A673 (cell line): ENCODE data around the gene ARF4. TPM values are rescaled to one million over a fixed set of nuclear protein-coding genes. Genes with fewer than 3 reads are reported as not detected.
"Not testable (repeated sequence)": the region's sequence is repeated elsewhere in the genome, so short reads cannot be mapped to it uniquely, and the experiment has no call there.

ENCODE experiments used
- BruUV-seq: library from RNA; stranded (reverse); fragments of 400-500 nt; replicated peaks from 2 replicates; lab custom pipeline; 2021; lab: Mats Ljungman, UMichigan
- CTCF ChIA-PET: fragments of 300-600 bp; sonication (Branson Sonifier 250); formaldehyde crosslinking; loops from one replicate; lab custom pipeline; 2022; ENCODE audit warnings: antibody characterized with exemption; lab: Charles Lee
- POLR2A ChIA-PET: fragments of 300-600 bp; sonication (Branson Sonifier 250); formaldehyde crosslinking; loops from one replicate; lab custom pipeline; 2022; ENCODE audit warnings: antibody characterized with exemption; ENCODE audit not compliant: low non-redundant PET; lab: Charles Lee
- DNase-seq: peaks from one replicate; pipeline ENCODE4 v3.0.0-alpha.2; 2015; ENCODE audit warnings: low spot score
- H3K27ac ChIP-seq: fragments of 200-600 bp; sonication (generic); 2 replicates; pipeline ENCODE4 v1.5.1; 2016; ENCODE audit warnings: mixed run types, low read depth, mild to moderate bottlenecking, mixed read lengths, antibody characterized with exemption, low read length; ENCODE audit not compliant: poor library complexity, severe bottlenecking
- H3K27me3 ChIP-seq: fragments of 200-600 bp; sonication (generic); replicated peaks from 2 replicates; pipeline ENCODE4 v1.6.1; 2017; ENCODE audit warnings: mixed run types, low read depth, mild to moderate bottlenecking, mixed read lengths, antibody characterized with exemption, low read length; ENCODE audit not compliant: insufficient read depth, poor library complexity
- H3K36me3 ChIP-seq: fragments of 200-600 bp; sonication (generic); 2 replicates; pipeline ENCODE4 v1.6.1; 2016; ENCODE audit warnings: mixed run types, mild to moderate bottlenecking, mixed read lengths, antibody characterized with exemption, low read length; ENCODE audit not compliant: insufficient read depth, poor library complexity, severe bottlenecking
- H3K4me1 ChIP-seq: fragments of 200-600 bp; sonication (generic); 2 replicates; pipeline ENCODE4 v1.6.1; 2017; ENCODE audit warnings: mixed run types, mild to moderate bottlenecking, mixed read lengths, antibody characterized with exemption, low read length; ENCODE audit not compliant: insufficient read depth, poor library complexity, severe bottlenecking
- H3K4me3 ChIP-seq: fragments of 200-600 bp; sonication (generic); 2 replicates; pipeline ENCODE4 v1.5.1; 2016; ENCODE audit warnings: low read depth, mixed run types, mild to moderate bottlenecking, mixed read lengths, low read length; ENCODE audit not compliant: poor library complexity, severe bottlenecking
- H3K9me3 ChIP-seq: fragments of 200-600 bp; sonication (generic); 2 replicates; pipeline ENCODE4 v1.6.1; 2016; ENCODE audit warnings: mixed run types, low read depth, mild to moderate bottlenecking, mixed read lengths, antibody characterized with exemption, low read length; ENCODE audit not compliant: poor library complexity, severe bottlenecking
- CTCF ChIP-seq: fragments of 300-800, 200-600 bp; sonication (generic); conservative IDR thresholded peaks from 2 replicates; pipeline ENCODE4 v1.5.1; 2017; ENCODE audit warnings: low read depth, mild to moderate bottlenecking, antibody characterized with exemption, low read length, moderate library complexity, mixed read lengths
- EZH2 ChIP-seq: fragments of 200-600 bp; sonication (generic); IDR thresholded peaks from 2 replicates; pipeline ENCODE4 v1.6.1; 2017; ENCODE audit warnings: borderline replicate concordance, low read depth, mild to moderate bottlenecking, mixed read lengths, antibody characterized with exemption, low read length; ENCODE audit not compliant: poor library complexity, severe bottlenecking
- intact Hi-C: fragments of 100-400 bp; cut with micrococcal nuclease; formaldehyde crosslinking; loops from one replicate; pipeline ENCODE4 v1.10.0; 2022; ENCODE audit not compliant: unreplicated experiment
- total RNA-seq: library from RNA; stranded (reverse); gene quantifications from 2 replicates; pipeline ENCODE4 v1.2.3, GENCODE V29; 2021

The ARF4 gene
- total RNA-seq, 1 experiment from 2014 or later, result 82.2 TPM

GRCh38 chr3:57622362-57622761, 25.2 kb upstream of the ARF4 start:
- CTCF ChIA-PET, result no interaction called here
- H3K9me3 ChIP-seq, result no peaks in the 10 kb centered on the region
- no peak overlapping the region for H3K4me3 ChIP-seq
- intact Hi-C loops, result no loop called here
- H3K4me1 ChIP-seq, result no peaks in the 10 kb centered on the region
- peaks cover under 1% of the 10 kb centered on the region for H3K36me3 ChIP-seq
- no peaks in the 10 kb centered on the region for H3K27me3 ChIP-seq
- TF ChIP-seq EZH2, result no peak
- TF ChIP-seq CTCF, result no peak
- BruUV-seq, result no TSS peak
- no peak for DNase-seq
- POLR2A ChIA-PET, result no interaction called here
- H3K27ac ChIP-seq, result no peak overlapping the region

- Histone ChIP-seq H3K36me3 (no peaks in the 10 kb centered on the region), H3K4me3 (no peak overlapping the region), H3K4me1 (no peaks in the 10 kb centered on the region), H3K9me3 (no peaks in the 10 kb centered on the region), H3K27ac (no peak overlapping the region), H3K27me3 (no peaks in the 10 kb centered on the region)
- intact Hi-C loops, result no loop called here
- no peak for DNase-seq
- no peak for TF ChIP-seq CTCF
- TF ChIP-seq EZH2, result no peak
- BruUV-seq, result no TSS peak
- POLR2A ChIA-PET, result no interaction called here
- CTCF ChIA-PET, result no interaction called here
These were observed 20.6 kb upstream of the ARF4 start for GRCh38 chr3:57617739-57618138.

GRCh38 chr3:57616233-57616632, 19.1 kb upstream of the ARF4 start:
- no peaks in the 10 kb centered on the region for H3K36me3 ChIP-seq
- no peak overlapping the region for H3K4me3 ChIP-seq
- DNase-seq, result no peak
- no peaks in the 10 kb centered on the region for H3K4me1 ChIP-seq
- no peak overlapping the region for H3K27ac ChIP-seq
- intact Hi-C loops, result no loop called here
- CTCF ChIA-PET, result no interaction called here
- no TSS peak for BruUV-seq
- no peaks in the 10 kb centered on the region for H3K9me3 ChIP-seq
- POLR2A ChIA-PET, result no interaction called here
- TF ChIP-seq EZH2, result no peak
- H3K27me3 ChIP-seq, result no peaks in the 10 kb centered on the region

GRCh38 chr3:57611870-57612269, 14.7 kb upstream of the ARF4 start:
- H3K27me3 ChIP-seq, H3K4me1 ChIP-seq, intact Hi-C loops, H3K4me3 ChIP-seq, H3K27ac ChIP-seq, DNase-seq, POLR2A ChIA-PET, CTCF ChIA-PET, H3K9me3 ChIP-seq, BruUV-seq, H3K36me3 ChIP-seq: not testable (repeated sequence)
